ENCODE results near the gene KIAA1210. TPM values are rescaled to one million over a fixed set of nuclear protein-coding genes. Genes with fewer than 3 reads are reported as not detected.

Gene KIAA1210
- total and polyA plus RNA-seq, 2 of the 13 experiments (the other 11 are each of a cell fraction or from before 2014, with no cell fraction given), result not detected

DNA sequence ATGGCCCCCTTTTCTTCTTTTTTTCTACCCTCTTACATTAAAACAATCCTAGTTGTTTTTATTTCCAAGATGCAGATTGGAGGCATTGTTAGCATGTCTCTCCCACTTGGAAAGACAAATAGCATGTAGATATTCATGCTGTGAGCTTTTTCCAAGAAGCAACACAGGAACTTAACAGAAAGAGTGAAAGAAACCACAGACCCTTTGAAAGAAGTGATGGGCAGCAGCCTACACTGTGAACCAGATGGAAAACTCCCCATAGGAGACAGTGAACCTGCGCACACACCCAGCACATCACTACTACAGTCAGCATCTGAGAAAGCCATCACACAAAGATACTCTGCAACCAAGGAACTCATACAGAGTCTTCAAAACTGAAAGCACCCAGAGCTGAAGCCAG lies 37.0 kb downstream of the KIAA1210 start:
- no peak overlapping the region for H3K4me2 ChIP-seq (ENCODE audit: low read depth, low read length)
- intact Hi-C loops (cut with micrococcal nuclease; ENCODE audit: unreplicated experiment) (no loop called here), in situ Hi-C loops (cut with HindIII; ENCODE audit: extremely low pct_ligation_motif_present, low pct_unique_long_range_greater_than_20kb) (no loop called here)
- FAIRE-seq (no peak), DNase-seq (ENCODE audit: low spot score) (no peak), ATAC-seq (no peak)
- no peak overlapping the region for H3K27ac ChIP-seq (ENCODE audit: extremely low read length, insufficient read depth, low read length)
- H3K36me3 ChIP-seq (replicated peaks in 1 of 2; ENCODE audit: control insufficient read depth in 1 of 2, insufficient read depth in 2 of 2, low read length in 2 of 2), result no peaks in the 10 kb centered on the region
- POLR2A ChIA-PET, result no interaction called here
- no peaks in the 10 kb centered on the region for H3K4me1 ChIP-seq (ENCODE audit: insufficient read depth, low read length)
- CTCF ChIA-PET (ENCODE audit: low intra/inter-chr PET ratio, low total read pairs), result no interaction called here
- no peaks in the 10 kb centered on the region for H3K9me3 ChIP-seq (ENCODE audit: low read length)
- no peaks in the 10 kb centered on the region for H3K79me2 ChIP-seq (ENCODE audit: insufficient read depth, low read length)
- no peaks in the 10 kb centered on the region for H4K20me1 ChIP-seq (ENCODE audit: insufficient read depth, low read length)
- TF ChIP-seq KMT2A (CRISPR knock-in tag; IDR thresholded peaks at IDR 0.05), result no peak
- TF ChIP-seq, protein P1, sequence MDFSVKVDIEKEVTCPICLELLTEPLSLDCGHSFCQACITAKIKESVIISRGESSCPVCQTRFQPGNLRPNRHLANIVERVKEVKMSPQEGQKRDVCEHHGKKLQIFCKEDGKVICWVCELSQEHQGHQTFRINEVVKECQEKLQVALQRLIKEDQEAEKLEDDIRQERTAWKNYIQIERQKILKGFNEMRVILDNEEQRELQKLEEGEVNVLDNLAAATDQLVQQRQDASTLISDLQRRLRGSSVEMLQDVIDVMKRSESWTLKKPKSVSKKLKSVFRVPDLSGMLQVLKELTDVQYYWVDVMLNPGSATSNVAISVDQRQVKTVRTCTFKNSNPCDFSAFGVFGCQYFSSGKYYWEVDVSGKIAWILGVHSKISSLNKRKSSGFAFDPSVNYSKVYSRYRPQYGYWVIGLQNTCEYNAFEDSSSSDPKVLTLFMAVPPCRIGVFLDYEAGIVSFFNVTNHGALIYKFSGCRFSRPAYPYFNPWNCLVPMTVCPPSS (IDR thresholded peaks at IDR 0.05), result no peak
- H3K27me3 ChIP-seq (ENCODE audit: control insufficient read depth in 1 of 2, insufficient read depth in 2 of 2, low read length in 2 of 2), result no peaks in the 10 kb centered on the region
- no TSS peak for BruUV-seq (replicated peaks)
- no peak overlapping the region for H2AFZ ChIP-seq (ENCODE audit: low read length)
- no peak overlapping the region for H3K9ac ChIP-seq (ENCODE audit: insufficient read depth, low read depth, low read length)
- WGBS (ENCODE audit: low lambda C conversion rate), result no CpG with 5 or more reads among the region's 1 CpG
- no peak overlapping the region for H3K4me3 ChIP-seq (replicated peaks in 1 of 3; ENCODE audit: insufficient read depth in 1 of 3, low read depth in 2 of 3, low read length in 3 of 3)

DNA sequence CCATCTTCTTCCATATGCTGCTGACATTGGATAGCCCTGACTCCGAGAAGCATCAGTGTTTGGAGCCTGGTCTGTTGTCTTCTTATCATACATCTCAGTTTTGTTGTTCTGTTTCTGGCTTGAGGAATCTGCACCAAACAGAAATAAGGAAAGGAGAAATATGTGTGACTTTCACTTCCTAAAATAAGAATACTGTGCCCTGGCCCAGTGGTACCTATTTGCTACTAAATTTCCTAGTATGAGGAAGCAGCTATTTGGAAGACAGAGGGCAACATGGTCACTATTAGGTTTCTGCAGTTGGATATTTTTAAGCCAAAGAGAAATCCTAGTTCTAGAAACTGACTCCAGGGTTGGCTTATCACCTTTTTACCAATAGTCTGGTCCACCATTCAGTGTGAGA lies 38.0 kb downstream of the KIAA1210 start:
- Histone ChIP-seq H3K36me3 (replicated peaks in 1 of 2; ENCODE audit: control insufficient read depth in 1 of 2, insufficient read depth in 2 of 2, low read length in 2 of 2) (no peaks in the 10 kb centered on the region), H3K9ac (ENCODE audit: insufficient read depth, low read depth, low read length) (no peak overlapping the region), H3K27me3 (ENCODE audit: control insufficient read depth in 1 of 2, insufficient read depth in 2 of 2, low read length in 2 of 2) (no peaks in the 10 kb centered on the region), H4K20me1 (ENCODE audit: insufficient read depth, low read length) (no peaks in the 10 kb centered on the region), H3K4me2 (ENCODE audit: low read depth, low read length) (no peak overlapping the region), H3K9me3 (ENCODE audit: low read length) (no peaks in the 10 kb centered on the region), H2AFZ (ENCODE audit: low read length) (no peak overlapping the region), H3K4me3 (replicated peaks in 1 of 3; ENCODE audit: insufficient read depth in 1 of 3, low read depth in 2 of 3, low read length in 3 of 3) (no peak overlapping the region), H3K27ac (ENCODE audit: extremely low read length, insufficient read depth, low read length) (no peak overlapping the region), H3K4me1 (ENCODE audit: insufficient read depth, low read length) (no peaks in the 10 kb centered on the region), H3K79me2 (ENCODE audit: insufficient read depth, low read length) (no peaks in the 10 kb centered on the region)
- CTCF ChIA-PET (ENCODE audit: low intra/inter-chr PET ratio, low total read pairs), result no interaction called here
- intact Hi-C loops (cut with micrococcal nuclease; ENCODE audit: unreplicated experiment) (no loop called here), in situ Hi-C loops (cut with HindIII; ENCODE audit: extremely low pct_ligation_motif_present, low pct_unique_long_range_greater_than_20kb) (no loop called here)
- FAIRE-seq (no peak), ATAC-seq (no peak), DNase-seq (ENCODE audit: low spot score) (no peak)
- no TSS peak for BruUV-seq (replicated peaks)
- POLR2A ChIA-PET, result no interaction called here
- 0% methylated on average over 1 of the region's 1 CpG for WGBS (ENCODE audit: low lambda C conversion rate)
- TF ChIP-seq KDM3A (CRISPR knock-in tag; IDR thresholded peaks at IDR 0.05; ENCODE audit: low read depth) (no peak), ZNF570 (CRISPR knock-in tag; IDR thresholded peaks at IDR 0.05; ENCODE audit: borderline replicate concordance) (no peak), NRL (CRISPR knock-in tag; IDR thresholded peaks at IDR 0.05; ENCODE audit: borderline replicate concordance) (no peak), ZNF33A (CRISPR knock-in tag; IDR thresholded peaks at IDR 0.05; ENCODE audit: borderline replicate concordance) (no peak), ZMYM3 (CRISPR knock-in tag; IDR thresholded peaks at IDR 0.05) (no peak), ZNF354B (CRISPR knock-in tag; IDR thresholded peaks at IDR 0.05) (no peak), NKX3-1 (CRISPR knock-in tag; IDR thresholded peaks at IDR 0.05) (no peak), ZNF879 (CRISPR knock-in tag; IDR thresholded peaks at IDR 0.05) (no peak), POLR2G (IDR thresholded peaks at IDR 0.05; ENCODE audit: low read depth, low read length) (no peak), SMAD9 (CRISPR knock-in tag; IDR thresholded peaks at IDR 0.05) (no peak)
- TF ChIP-seq, protein P2, sequence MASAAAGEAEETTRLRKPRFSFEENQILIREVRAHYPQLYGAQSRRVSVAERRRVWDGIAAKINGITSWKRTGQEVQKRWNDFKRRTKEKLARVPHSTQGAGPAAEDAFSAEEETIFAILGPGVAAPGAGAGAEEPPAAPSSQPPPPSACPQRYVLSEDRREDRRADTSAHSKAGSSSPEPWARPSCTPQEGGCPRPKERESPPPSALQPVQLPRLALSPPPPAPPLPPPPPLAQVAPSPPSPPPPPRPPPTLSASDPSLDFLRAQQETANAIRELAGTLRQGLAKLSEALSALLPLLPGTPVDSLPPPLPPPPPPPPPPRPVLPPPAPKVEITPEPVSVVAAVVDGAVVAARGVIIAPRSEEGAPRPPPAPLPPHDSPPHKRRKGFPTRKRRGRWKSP (CRISPR knock-in tag; IDR thresholded peaks at IDR 0.05), result no peak
- TF ChIP-seq, protein P3, sequence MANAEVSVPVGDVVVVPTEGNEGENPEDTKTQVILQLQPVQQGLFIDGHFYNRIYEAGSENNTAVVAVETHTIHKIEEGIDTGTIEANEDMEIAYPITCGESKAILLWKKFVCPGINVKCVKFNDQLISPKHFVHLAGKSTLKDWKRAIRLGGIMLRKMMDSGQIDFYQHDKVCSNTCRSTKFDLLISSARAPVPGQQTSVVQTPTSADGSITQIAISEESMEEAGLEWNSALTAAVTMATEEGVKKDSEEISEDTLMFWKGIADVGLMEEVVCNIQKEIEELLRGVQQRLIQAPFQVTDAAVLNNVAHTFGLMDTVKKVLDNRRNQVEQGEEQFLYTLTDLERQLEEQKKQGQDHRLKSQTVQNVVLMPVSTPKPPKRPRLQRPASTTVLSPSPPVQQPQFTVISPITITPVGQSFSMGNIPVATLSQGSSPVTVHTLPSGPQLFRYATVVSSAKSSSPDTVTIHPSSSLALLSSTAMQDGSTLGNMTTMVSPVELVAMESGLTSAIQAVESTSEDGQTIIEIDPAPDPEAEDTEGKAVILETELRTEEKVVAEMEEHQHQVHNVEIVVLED (CRISPR knock-in tag; IDR thresholded peaks at IDR 0.05; ENCODE audit: borderline replicate concordance), result no peak
- TF ChIP-seq, protein P4, sequence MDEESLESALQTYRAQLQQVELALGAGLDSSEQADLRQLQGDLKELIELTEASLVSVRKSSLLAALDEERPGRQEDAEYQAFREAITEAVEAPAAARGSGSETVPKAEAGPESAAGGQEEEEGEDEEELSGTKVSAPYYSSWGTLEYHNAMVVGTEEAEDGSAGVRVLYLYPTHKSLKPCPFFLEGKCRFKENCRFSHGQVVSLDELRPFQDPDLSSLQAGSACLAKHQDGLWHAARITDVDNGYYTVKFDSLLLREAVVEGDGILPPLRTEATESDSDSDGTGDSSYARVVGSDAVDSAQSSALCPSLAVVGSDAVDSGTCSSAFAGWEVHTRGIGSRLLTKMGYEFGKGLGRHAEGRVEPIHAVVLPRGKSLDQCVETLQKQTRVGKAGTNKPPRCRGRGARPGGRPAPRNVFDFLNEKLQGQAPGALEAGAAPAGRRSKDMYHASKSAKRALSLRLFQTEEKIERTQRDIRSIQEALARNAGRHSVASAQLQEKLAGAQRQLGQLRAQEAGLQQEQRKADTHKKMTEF (CRISPR knock-in tag; IDR thresholded peaks at IDR 0.05), result no peak
